CD4-positive, alpha-beta T cell (primary cell): ENCODE results near the gene DNASE1L2. TPM values are rescaled to one million over a fixed set of nuclear protein-coding genes. Genes with fewer than 3 reads are reported as not detected.
"Not testable (repeated sequence)": the region's sequence is repeated elsewhere in the genome, so short reads cannot be mapped to it uniquely, and the experiment has no call there.

ENCODE experiments used
- ATAC-seq: fragments of 200-7000 bp; cut with Tn5 transposase; one replicate; pipeline ENCODE4 v1.10.0; 2022; ENCODE audit warnings: mild to moderate bottlenecking; ENCODE audit not compliant: poor library complexity
- CTCF ChIA-PET: fragments of 350-600 bp; sonication (Branson Sonifier 250); formaldehyde crosslinking; loops from one replicate; lab custom pipeline; 2021; ENCODE audit warnings: antibody characterized with exemption, inconsistent platforms; lab: Charles Lee
- POLR2A ChIA-PET: fragments of 350-600 bp; sonication (Branson Sonifier 250); formaldehyde crosslinking; loops from one replicate; lab custom pipeline; 2021; ENCODE audit warnings: antibody characterized with exemption, inconsistent platforms; lab: Charles Lee
- DNase-seq, 14 experiments: peaks; one replicate each; pipeline ENCODE4 v3.0.0-alpha.2; 2013 to 2020; ENCODE audit warnings: mixed read lengths in 2 of 14
- H3K27ac ChIP-seq, 2 donors: one replicate each; pipeline versions ENCODE4 v1.5.1 to v1.7.0; 2013; ENCODE audit warnings: low read length in 2 of 2, low read depth in 1 of 2, mild to moderate bottlenecking in 1 of 2
- H3K27me3 ChIP-seq, 2 experiments: 1 replicate in 1 of 2; 2 replicates in 1 of 2; pipeline versions ENCODE4 v1.6.1 to v1.7.0; 2013; ENCODE audit warnings: low read length in 2 of 2, control low read depth in 1 of 2, mild to moderate bottlenecking in 1 of 2, moderate library complexity in 1 of 2; ENCODE audit not compliant: insufficient read depth in 2 of 2, control insufficient read depth in 1 of 2
- H3K36me3 ChIP-seq: one replicate; pipeline ENCODE4 v1.6.1; 2013; ENCODE audit warnings: low read length, control low read depth; ENCODE audit not compliant: insufficient read depth
- H3K4me1 ChIP-seq: one replicate; pipeline ENCODE4 v1.6.1; 2013; ENCODE audit warnings: low read length, control low read depth; ENCODE audit not compliant: insufficient read depth
- H3K4me3 ChIP-seq: one replicate; pipeline ENCODE4 v1.5.1; 2013; ENCODE audit warnings: mild to moderate bottlenecking, low read length, moderate library complexity
- H3K9me3 ChIP-seq, 2 experiments: 1 replicate in 1 of 2; 2 replicates in 1 of 2; pipeline versions ENCODE4 v1.6.1 to v1.7.0; 2013; ENCODE audit warnings: low read length in 2 of 2, mild to moderate bottlenecking in 2 of 2, control low read depth in 1 of 2, moderate library complexity in 1 of 2; ENCODE audit not compliant: control insufficient read depth in 1 of 2, insufficient read depth in 1 of 2
- H3K27ac Mint-ChIP-seq: one replicate; pipeline ENCODE4 v1.8.0; 2020; ENCODE audit warnings: mixed read lengths
- H3K27me3 Mint-ChIP-seq: one replicate; pipeline ENCODE4 v1.8.0; 2021; ENCODE audit warnings: mixed read lengths
- H3K36me3 Mint-ChIP-seq: one replicate; pipeline ENCODE4 v1.8.0; 2021; ENCODE audit warnings: low read depth, mixed read lengths
- H3K4me1 Mint-ChIP-seq: one replicate; pipeline ENCODE4 v1.8.0; 2021; ENCODE audit warnings: low read depth, mixed read lengths
- H3K4me3 Mint-ChIP-seq: one replicate; pipeline ENCODE4 v1.8.0; 2020; ENCODE audit warnings: mild to moderate bottlenecking, mixed read lengths
- H3K9me3 Mint-ChIP-seq: one replicate; pipeline ENCODE4 v1.8.0; 2020; ENCODE audit warnings: mixed read lengths
- intact Hi-C, 2 experiments: fragments of 100-400 bp; cut with DNase I in 1 of 2; cut with micrococcal nuclease in 1 of 2; formaldehyde crosslinking; loops; one replicate each; pipeline versions ENCODE4 v1.15.1 to v1.9.0; 2023 to 2025; cut with DNase I, micrococcal nuclease
- total RNA-seq, 174 experiments: library from RNA in 2 of 174; stranded (reverse) in 2 of 174; gene quantifications; one replicate each; pipeline ENCODE4 v1.2.3 and lab custom pipeline; 2021 to 2026
- TF ChIP-seq, protein P1 (sequence below): fragments of 200-600 bp; IDR thresholded peaks from one replicate; pipeline ENCODE4 v1.8.0; 2022; ENCODE audit warnings: antibody characterized with exemption, mild to moderate bottlenecking

DNASE1L2 gene
- total RNA-seq, 2 experiments from 2014 or later: 0.22 to 0.36 TPM

GRCh38 chr16:2253293-2253692 lies 17.0 kb downstream of the DNASE1L2 start:
- Histone ChIP-seq H3K4me1 (peaks cover 19% of the 10 kb centered on the region), H3K9me3 (no peaks in the 10 kb centered on the region), H3K27me3 (no peaks in the 10 kb centered on the region), H3K4me3 (no peak overlapping the region), H3K27ac (no peak overlapping the region), H3K36me3 (peaks cover 36% of the 10 kb centered on the region)
- H3K9me3 Mint-ChIP-seq: no peaks in the 10 kb centered on the region
- POLR2A ChIA-PET: interaction anchor here (0.6 to 1.0 kb wide), 2 partner anchors 206 to 843 kb away, joined by 3 to 4 read pairs; partner anchors contain the start of gene TEDC2
- H3K27me3 Mint-ChIP-seq: no peaks in the 10 kb centered on the region
- H3K27ac Mint-ChIP-seq: peak overlapping the region; percentile 93
- DNase-seq (no peak), ATAC-seq (no peak)
- peak overlapping the region; percentile 65 for H3K4me3 Mint-ChIP-seq
- TF ChIP-seq, protein P1, sequence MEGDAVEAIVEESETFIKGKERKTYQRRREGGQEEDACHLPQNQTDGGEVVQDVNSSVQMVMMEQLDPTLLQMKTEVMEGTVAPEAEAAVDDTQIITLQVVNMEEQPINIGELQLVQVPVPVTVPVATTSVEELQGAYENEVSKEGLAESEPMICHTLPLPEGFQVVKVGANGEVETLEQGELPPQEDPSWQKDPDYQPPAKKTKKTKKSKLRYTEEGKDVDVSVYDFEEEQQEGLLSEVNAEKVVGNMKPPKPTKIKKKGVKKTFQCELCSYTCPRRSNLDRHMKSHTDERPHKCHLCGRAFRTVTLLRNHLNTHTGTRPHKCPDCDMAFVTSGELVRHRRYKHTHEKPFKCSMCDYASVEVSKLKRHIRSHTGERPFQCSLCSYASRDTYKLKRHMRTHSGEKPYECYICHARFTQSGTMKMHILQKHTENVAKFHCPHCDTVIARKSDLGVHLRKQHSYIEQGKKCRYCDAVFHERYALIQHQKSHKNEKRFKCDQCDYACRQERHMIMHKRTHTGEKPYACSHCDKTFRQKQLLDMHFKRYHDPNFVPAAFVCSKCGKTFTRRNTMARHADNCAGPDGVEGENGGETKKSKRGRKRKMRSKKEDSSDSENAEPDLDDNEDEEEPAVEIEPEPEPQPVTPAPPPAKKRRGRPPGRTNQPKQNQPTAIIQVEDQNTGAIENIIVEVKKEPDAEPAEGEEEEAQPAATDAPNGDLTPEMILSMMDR: no peak
- peaks cover 66% of the 10 kb centered on the region for H3K36me3 Mint-ChIP-seq
- CTCF ChIA-PET: no interaction called here
- intact Hi-C loops: loop anchor here (2.0 to 10.0 kb wide), 3 partner anchors 46 to 228 kb away; partner anchors contain the start of genes MLST8 (in 1 of the 2) and NHERF2 (in 1 of the 2)
- peaks cover 11% of the 10 kb centered on the region for H3K4me1 Mint-ChIP-seq

DNA sequence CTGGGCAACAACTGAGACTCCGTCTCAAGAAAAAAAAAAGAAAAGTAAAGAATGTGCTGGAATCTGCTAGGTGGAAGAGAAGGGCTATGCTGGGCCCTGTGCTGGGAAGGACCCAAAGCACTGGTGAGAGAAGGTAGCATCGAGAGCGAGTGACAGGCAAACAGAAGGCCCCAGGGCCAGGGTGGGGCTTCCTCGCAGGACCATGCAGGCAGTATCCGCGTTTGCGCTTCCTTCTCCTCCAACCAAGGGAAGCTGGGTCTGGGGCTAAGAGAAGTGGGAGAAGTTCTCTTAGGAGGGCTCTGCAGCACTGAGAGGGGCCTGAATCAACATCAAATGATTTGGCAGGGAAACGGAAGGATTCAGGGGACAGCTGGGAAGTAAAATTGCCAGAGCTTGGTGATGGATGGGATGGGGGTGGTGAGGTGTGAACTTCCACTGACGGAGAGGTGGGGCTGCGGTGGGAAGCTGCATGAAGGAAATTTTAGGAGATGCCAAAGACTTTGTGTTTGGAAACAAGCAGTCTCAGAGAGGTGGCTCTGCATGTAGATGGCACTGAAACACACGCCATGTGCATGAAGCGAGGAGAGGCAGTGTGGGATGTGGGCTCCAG lies 20.4 kb downstream of the DNASE1L2 start:
- H3K4me3 ChIP-seq: no peak overlapping the region
- H3K9me3 ChIP-seq: no peaks in the 10 kb centered on the region
- H3K36me3 ChIP-seq: peaks cover 58% of the 10 kb centered on the region
- ChIA-PET POLR2A (no interaction called here), CTCF (interaction anchor here (0.7 kb wide), 1 partner anchor 104 kb away, joined by 3 read pairs; no protein-coding TSS in a partner anchor)
- Mint-ChIP-seq H3K4me3 (no peak overlapping the region), H3K36me3 (peaks cover 91% of the 10 kb centered on the region), H3K27ac (peak overlapping the region; percentile 18), H3K4me1 (peaks cover 4% of the 10 kb centered on the region), H3K9me3 (no peaks in the 10 kb centered on the region), H3K27me3 (no peaks in the 10 kb centered on the region)
- no peak for DNase-seq
- intact Hi-C loops: loop anchor here in 1 of 2 experiments (10.0 kb wide), 1 partner anchor 232 kb away; the partner anchor contains the start of gene NHERF2
- H3K4me1 ChIP-seq: peaks cover 4% of the 10 kb centered on the region
- no peaks in the 10 kb centered on the region for H3K27me3 ChIP-seq
- no peak for ATAC-seq
- TF ChIP-seq, protein P1: no peak
- no peak overlapping the region for H3K27ac ChIP-seq

- Mint-ChIP-seq H3K4me1 (no peaks in the 10 kb centered on the region), H3K27me3 (no peaks in the 10 kb centered on the region), H3K27ac (no peak overlapping the region), H3K9me3 (no peaks in the 10 kb centered on the region), H3K36me3 (peaks cover 95% of the 10 kb centered on the region), H3K4me3 (no peak overlapping the region)
- H3K27me3 ChIP-seq: no peaks in the 10 kb centered on the region
- ChIA-PET POLR2A (no interaction called here), CTCF (no interaction called here)
- H3K9me3 ChIP-seq: no peaks in the 10 kb centered on the region
- TF ChIP-seq, protein P1: no peak
- H3K36me3 ChIP-seq: peaks cover 69% of the 10 kb centered on the region
- H3K27ac ChIP-seq: no peak overlapping the region
- ATAC-seq (no peak), DNase-seq (no peak)
- intact Hi-C loops: loop anchor here in 1 of 2 experiments (10.0 kb wide), 1 partner anchor 233 kb away; the partner anchor contains the start of gene NHERF2
- no peak overlapping the region for H3K4me3 ChIP-seq
- no peaks in the 10 kb centered on the region for H3K4me1 ChIP-seq
Observed at GRCh38 chr16:2257726-2258125, 21.5 kb downstream of the DNASE1L2 start.

DNA sequence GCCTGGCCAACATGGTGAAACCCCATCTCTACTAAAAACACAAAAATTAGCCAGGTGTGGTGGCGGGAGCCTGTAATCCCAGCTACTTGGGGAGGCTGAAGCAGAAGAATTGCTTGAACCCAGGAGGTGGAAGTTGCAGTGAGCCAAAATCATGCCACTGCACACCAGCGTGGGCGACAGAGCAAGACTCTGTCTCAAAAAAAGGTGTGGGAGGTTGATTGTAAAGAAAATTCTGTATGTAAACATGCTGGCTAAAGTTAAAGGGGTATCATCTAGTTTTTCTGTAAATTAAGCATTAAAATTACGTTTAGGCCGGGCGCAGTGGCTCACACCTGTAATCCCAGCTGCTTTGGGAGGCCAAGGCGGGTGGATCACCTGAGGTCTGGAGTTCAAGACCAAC lies 22.3 kb downstream of the DNASE1L2 start:
- H3K27me3 Mint-ChIP-seq, H3K4me3 Mint-ChIP-seq, H3K9me3 Mint-ChIP-seq, POLR2A ChIA-PET, H3K27ac ChIP-seq, H3K4me1 Mint-ChIP-seq, ATAC-seq, H3K4me3 ChIP-seq, CTCF ChIA-PET, DNase-seq, H3K27ac Mint-ChIP-seq, H3K27me3 ChIP-seq, H3K4me1 ChIP-seq, H3K9me3 ChIP-seq: not testable (repeated sequence)
- peaks cover 94% of the 10 kb centered on the region for H3K36me3 Mint-ChIP-seq
- intact Hi-C loops: loop anchor here in 1 of 2 experiments (10.0 kb wide), 1 partner anchor 234 kb away; the partner anchor contains the start of gene NHERF2
- H3K36me3 ChIP-seq: peaks cover 77% of the 10 kb centered on the region
